ENCODE measurements around the gene RCAN3. TPM values are rescaled to one million over a fixed set of nuclear protein-coding genes. Genes with fewer than 3 reads are reported as not detected.

Gene RCAN3
- total and polyA plus RNA-seq, 2 of the 4 experiments (the other 2 are of a cell fraction), result 4.0 to 5.9 TPM

- H3K4me2 ChIP-seq (ENCODE audit: low read depth, low read length), result no peak overlapping the region
- H4K20me1 ChIP-seq (ENCODE audit: insufficient read depth, low read length), result no peaks in the 10 kb centered on the region
- no peak overlapping the region for H3K9ac ChIP-seq (ENCODE audit: low read depth, low read length)
- no peak overlapping the region for H3K56ac ChIP-seq (ENCODE audit: extremely low read depth, insufficient read depth, low read length)
- POLR2A ChIA-PET (ENCODE audit: unreplicated experiment), result no interaction called here
- H3K14ac ChIP-seq (replicated peaks; ENCODE audit: low read depth, low read length), result no peak overlapping the region
- no peak for TF ChIP-seq MAZ (IDR thresholded peaks at IDR 0.05; ENCODE audit: borderline replicate concordance, low read depth, low read length)
- TF ChIP-seq SMC3 (IDR thresholded peaks at IDR 0.05; ENCODE audit: low read depth, low read length), result no peak
- no peak for TF ChIP-seq NFE2L2 (IDR thresholded peaks at IDR 0.05; ENCODE audit: low read depth, low read length)
- no peak for TF ChIP-seq USF2 (IDR thresholded peaks at IDR 0.05; ENCODE audit: low read depth, low read length)
- TF ChIP-seq CEBPB (IDR thresholded peaks at IDR 0.05; ENCODE audit: low read depth, low read length), result no peak
- no peak for TF ChIP-seq FOS (IDR thresholded peaks at IDR 0.05; ENCODE audit: low read depth, low read length)
- TF ChIP-seq CTCF (conservative IDR thresholded peaks at IDR 0.05; ENCODE audit: low read depth, low read length), result no peak
- no peak for TF ChIP-seq CHD1 (IDR thresholded peaks at IDR 0.05; ENCODE audit: low read depth, low read length)
- no peak for TF ChIP-seq RFX5 (IDR thresholded peaks at IDR 0.05; ENCODE audit: low read depth, low read length)
- CTCF ChIA-PET, result interaction anchor here (1.3 to 1.5 kb wide), 2 partner anchors 9 to 15 kb away, joined by 4 read pairs; no protein-coding TSS in a partner anchor
- intact Hi-C loops (cut with micrococcal nuclease), result no loop called here
- WGBS, 2 experiments (ENCODE audit: extremely low coverage in 2 of 2, insufficient read length in 1 of 2), result 100% methylated on average over 1 of the region's 4 CpGs; no CpG with 5 or more reads in 1 of the 2 experiments
- no peak overlapping the region for H3K4me3 ChIP-seq (ENCODE audit: insufficient read depth, low read depth, low read length)
- no peak overlapping the region for H3K18ac ChIP-seq (ENCODE audit: low read depth, low read length)
- H3K36me3 ChIP-seq (ENCODE audit: control insufficient read depth, insufficient read depth, low read length), result no peaks in the 10 kb centered on the region
- H4K5ac ChIP-seq (ENCODE audit: low read depth, low read length), result no peak overlapping the region
- H2BK20ac ChIP-seq (ENCODE audit: low read depth, low read length), result no peak overlapping the region
- no peaks in the 10 kb centered on the region for H3K27me3 ChIP-seq (ENCODE audit: control insufficient read depth, insufficient read depth, low read length)
- in situ Hi-C loops (cut with MboI; ENCODE audit: low sequenced_read_pairs), result no loop called here
- no peak overlapping the region for H3K4ac ChIP-seq (ENCODE audit: low read depth, low read length)
- H3K9me1 ChIP-seq (ENCODE audit: insufficient read depth, low read length), result peaks cover 5% of the 10 kb centered on the region; the same call in 1 of the 2 replicates
- H4K91ac ChIP-seq (ENCODE audit: insufficient read depth, low read depth, low read length), result no peak overlapping the region
- no peak overlapping the region for H3K23ac ChIP-seq (ENCODE audit: low read depth, low read length)
- H2BK5ac ChIP-seq (ENCODE audit: low read depth, low read length, poor library complexity, severe bottlenecking), result no peak overlapping the region
- dilution Hi-C loops (cut with HindIII; ENCODE audit: low sequenced_read_pairs, unreplicated experiment), result no loop called here
- H2AFZ ChIP-seq (replicated peaks; ENCODE audit: low read length, poor library complexity), result no peak overlapping the region
- H4K8ac ChIP-seq (ENCODE audit: low read depth in 2 of 2, low read length in 2 of 2), result no peak overlapping the region
- H3K79me1 ChIP-seq (ENCODE audit: low read depth in 1 of 2, low read length in 2 of 2), result no peaks in the 10 kb centered on the region
- no peak overlapping the region for H2AK5ac ChIP-seq (ENCODE audit: low read depth, low read length)
- H3K4me1 ChIP-seq (ENCODE audit: control insufficient read depth, insufficient read depth, low read length), result no peaks in the 10 kb centered on the region
- H3K9me3 ChIP-seq (ENCODE audit: control insufficient read depth, insufficient read depth, low read length), result no peaks in the 10 kb centered on the region
- H2BK15ac ChIP-seq (ENCODE audit: low read depth, low read length), result no peak overlapping the region
- ATAC-seq (ENCODE audit: low read depth), result no peak
- H3K27ac ChIP-seq (ENCODE audit: insufficient read depth, low read length), result no peak overlapping the region
- no TSS peak for BruUV-seq (replicated peaks)
- no peak for DNase-seq
- no peak overlapping the region for H2AK9ac ChIP-seq (replicated peaks; ENCODE audit: low read depth, low read length, poor library complexity)
- H2BK120ac ChIP-seq (ENCODE audit: low read depth, low read length), result no peak overlapping the region
Observed at GRCh38 chr1:24477309-24477708, 25.3 kb upstream of the RCAN3 start.

Data from IMR-90 (cell line).